ENCODE measurements around the gene ZNF280B.
"Not testable (repeated sequence)": the region's sequence is repeated elsewhere in the genome, so short reads cannot be mapped to it uniquely, and the experiment has no call there.

Gene ZNF280B

GRCh38 chr22:22533863-22534262 lies 25.3 kb upstream of the ZNF280B start:
- H3K27me3 ChIP-seq (ENCODE audit: control insufficient read depth, insufficient read depth, low read length) = peaks cover 32% of the 10 kb centered on the region
- H3K36me3 ChIP-seq (ENCODE audit: control insufficient read depth, insufficient read depth, low read length) = no peaks in the 10 kb centered on the region
- H3K4me1 ChIP-seq (ENCODE audit: control insufficient read depth, insufficient read depth, low read length) = no peaks in the 10 kb centered on the region
- H3K9ac ChIP-seq (ENCODE audit: low read depth, low read length) = no peak overlapping the region
- no peak overlapping the region for H3K27ac ChIP-seq (ENCODE audit: low read depth, low read length)
- H3K4me3 ChIP-seq (ENCODE audit: low read depth, low read length) = no peak overlapping the region
- H3K9me3 ChIP-seq (ENCODE audit: control insufficient read depth, insufficient read depth, low read length) = no peaks in the 10 kb centered on the region

GRCh38 chr22:22533417-22533816 lies 24.9 kb upstream of the ZNF280B start:
- Histone ChIP-seq H3K4me3 (ENCODE audit: low read depth, low read length) (no peak overlapping the region), H3K9me3 (ENCODE audit: control insufficient read depth, insufficient read depth, low read length) (no peaks in the 10 kb centered on the region), H3K27me3 (ENCODE audit: control insufficient read depth, insufficient read depth, low read length) (peaks cover 29% of the 10 kb centered on the region), H3K36me3 (ENCODE audit: control insufficient read depth, insufficient read depth, low read length) (no peaks in the 10 kb centered on the region), H3K27ac (ENCODE audit: low read depth, low read length) (no peak overlapping the region), H3K9ac (ENCODE audit: low read depth, low read length) (no peak overlapping the region), H3K4me1 (ENCODE audit: control insufficient read depth, insufficient read depth, low read length) (no peaks in the 10 kb centered on the region)

GRCh38 chr22:22532547-22533071 lies 24.1 kb upstream of the ZNF280B start:
- not testable (repeated sequence) for H3K4me3 ChIP-seq (ENCODE audit: low read depth, low read length); H3K9me3 ChIP-seq (ENCODE audit: control insufficient read depth, insufficient read depth, low read length); H3K9ac ChIP-seq (ENCODE audit: low read depth, low read length); H3K4me1 ChIP-seq (ENCODE audit: control insufficient read depth, insufficient read depth, low read length); H3K27ac ChIP-seq (ENCODE audit: low read depth, low read length); H3K36me3 ChIP-seq (ENCODE audit: control insufficient read depth, insufficient read depth, low read length)
- peaks cover 29% of the 10 kb centered on the region for H3K27me3 ChIP-seq (ENCODE audit: control insufficient read depth, insufficient read depth, low read length)

GRCh38 chr22:22531770-22532546 lies 23.4 kb upstream of the ZNF280B start:
- no peak overlapping the region for H3K9ac ChIP-seq (ENCODE audit: low read depth, low read length)
- peaks cover 24% of the 10 kb centered on the region for H3K27me3 ChIP-seq (ENCODE audit: control insufficient read depth, insufficient read depth, low read length)
- H3K4me1 ChIP-seq (ENCODE audit: control insufficient read depth, insufficient read depth, low read length) = no peaks in the 10 kb centered on the region
- no peak overlapping the region for H3K4me3 ChIP-seq (ENCODE audit: low read depth, low read length)
- H3K36me3 ChIP-seq (ENCODE audit: control insufficient read depth, insufficient read depth, low read length) = no peaks in the 10 kb centered on the region
- no peaks in the 10 kb centered on the region for H3K9me3 ChIP-seq (ENCODE audit: control insufficient read depth, insufficient read depth, low read length)
- H3K27ac ChIP-seq (ENCODE audit: low read depth, low read length) = no peak overlapping the region

- peaks cover 39% of the 10 kb centered on the region for H3K27me3 ChIP-seq (ENCODE audit: control insufficient read depth, insufficient read depth, low read length)
- no peaks in the 10 kb centered on the region for H3K36me3 ChIP-seq (ENCODE audit: control insufficient read depth, insufficient read depth, low read length)
- H3K9me3 ChIP-seq (ENCODE audit: control insufficient read depth, insufficient read depth, low read length) = no peaks in the 10 kb centered on the region
- H3K9ac ChIP-seq (ENCODE audit: low read depth, low read length) = no peak overlapping the region
- no peaks in the 10 kb centered on the region for H3K4me1 ChIP-seq (ENCODE audit: control insufficient read depth, insufficient read depth, low read length)
- H3K4me3 ChIP-seq (ENCODE audit: low read depth, low read length) = no peak overlapping the region
- no peak overlapping the region for H3K27ac ChIP-seq (ENCODE audit: low read depth, low read length)
These were observed 20.2 kb upstream of the ZNF280B start for GRCh38 chr22:22528780-22529179.

GRCh38 chr22:22527312-22527711 lies 18.8 kb upstream of the ZNF280B start:
- Histone ChIP-seq H3K36me3 (ENCODE audit: control insufficient read depth, insufficient read depth, low read length) (no peaks in the 10 kb centered on the region), H3K27me3 (ENCODE audit: control insufficient read depth, insufficient read depth, low read length) (peaks cover 38% of the 10 kb centered on the region), H3K9me3 (ENCODE audit: control insufficient read depth, insufficient read depth, low read length) (no peaks in the 10 kb centered on the region), H3K9ac (ENCODE audit: low read depth, low read length) (no peak overlapping the region), H3K4me1 (ENCODE audit: control insufficient read depth, insufficient read depth, low read length) (no peaks in the 10 kb centered on the region), H3K27ac (ENCODE audit: low read depth, low read length) (no peak overlapping the region), H3K4me3 (ENCODE audit: low read depth, low read length) (no peak overlapping the region)

GRCh38 chr22:22526125-22526912 lies 17.8 kb upstream of the ZNF280B start:
- Histone ChIP-seq H3K27ac (ENCODE audit: low read depth, low read length) (no peak overlapping the region), H3K9me3 (ENCODE audit: control insufficient read depth, insufficient read depth, low read length) (no peaks in the 10 kb centered on the region), H3K4me1 (ENCODE audit: control insufficient read depth, insufficient read depth, low read length) (no peaks in the 10 kb centered on the region), H3K9ac (ENCODE audit: low read depth, low read length) (no peak overlapping the region), H3K4me3 (ENCODE audit: low read depth, low read length) (no peak overlapping the region), H3K36me3 (ENCODE audit: control insufficient read depth, insufficient read depth, low read length) (no peaks in the 10 kb centered on the region), H3K27me3 (ENCODE audit: control insufficient read depth, insufficient read depth, low read length) (peaks cover 35% of the 10 kb centered on the region)

GRCh38 chr22:22523494-22523893 lies 15.0 kb upstream of the ZNF280B start:
- Histone ChIP-seq H3K27me3 (ENCODE audit: control insufficient read depth, insufficient read depth, low read length) (peaks cover 53% of the 10 kb centered on the region), H3K36me3 (ENCODE audit: control insufficient read depth, insufficient read depth, low read length) (no peaks in the 10 kb centered on the region), H3K4me3 (ENCODE audit: low read depth, low read length) (no peak overlapping the region), H3K9ac (ENCODE audit: low read depth, low read length) (no peak overlapping the region), H3K4me1 (ENCODE audit: control insufficient read depth, insufficient read depth, low read length) (no peaks in the 10 kb centered on the region), H3K27ac (ENCODE audit: low read depth, low read length) (no peak overlapping the region), H3K9me3 (ENCODE audit: control insufficient read depth, insufficient read depth, low read length) (no peaks in the 10 kb centered on the region)

GRCh38 chr22:22521631-22522030 lies 13.1 kb upstream of the ZNF280B start:
- Histone ChIP-seq H3K9me3 (ENCODE audit: control insufficient read depth, insufficient read depth, low read length) (no peaks in the 10 kb centered on the region), H3K9ac (ENCODE audit: low read depth, low read length) (no peak overlapping the region), H3K27ac (ENCODE audit: low read depth, low read length) (no peak overlapping the region), H3K4me1 (ENCODE audit: control insufficient read depth, insufficient read depth, low read length) (no peaks in the 10 kb centered on the region), H3K36me3 (ENCODE audit: control insufficient read depth, insufficient read depth, low read length) (no peaks in the 10 kb centered on the region), H3K4me3 (ENCODE audit: low read depth, low read length) (no peak overlapping the region), H3K27me3 (ENCODE audit: control insufficient read depth, insufficient read depth, low read length) (peaks cover 60% of the 10 kb centered on the region)

- H3K9ac ChIP-seq (ENCODE audit: low read depth, low read length) = no peak overlapping the region
- no peaks in the 10 kb centered on the region for H3K4me1 ChIP-seq (ENCODE audit: control insufficient read depth, insufficient read depth, low read length)
- no peaks in the 10 kb centered on the region for H3K36me3 ChIP-seq (ENCODE audit: control insufficient read depth, insufficient read depth, low read length)
- no peaks in the 10 kb centered on the region for H3K9me3 ChIP-seq (ENCODE audit: control insufficient read depth, insufficient read depth, low read length)
- H3K27me3 ChIP-seq (ENCODE audit: control insufficient read depth, insufficient read depth, low read length) = peaks cover 59% of the 10 kb centered on the region
- H3K27ac ChIP-seq (ENCODE audit: low read depth, low read length) = peak overlapping the region; percentile 25
- no peak overlapping the region for H3K4me3 ChIP-seq (ENCODE audit: low read depth, low read length)
These were observed 12.4 kb upstream of the ZNF280B start for GRCh38 chr22:22520667-22521602.

Data from HUES48 (cell line).